NT2/D1 (cell line): ENCODE results near the gene POLR3A.

Source experiments
- SUZ12 ChIP-seq: IDR thresholded peaks from 2 replicates; pipeline ENCODE4 v1.6.1; 2011; ENCODE audit not compliant: insufficient read length, insufficient read depth; ENCODE audit errors: extremely low read depth
- YY1 ChIP-seq: IDR thresholded peaks from 2 replicates; pipeline ENCODE4 v1.6.1; 2011; ENCODE audit not compliant: insufficient read length, insufficient read depth
- ZNF274 ChIP-seq: IDR thresholded peaks from 2 replicates; pipeline ENCODE4 v1.6.1; 2011; ENCODE audit warnings: mild to moderate bottlenecking, low read depth, low read length

DNA sequence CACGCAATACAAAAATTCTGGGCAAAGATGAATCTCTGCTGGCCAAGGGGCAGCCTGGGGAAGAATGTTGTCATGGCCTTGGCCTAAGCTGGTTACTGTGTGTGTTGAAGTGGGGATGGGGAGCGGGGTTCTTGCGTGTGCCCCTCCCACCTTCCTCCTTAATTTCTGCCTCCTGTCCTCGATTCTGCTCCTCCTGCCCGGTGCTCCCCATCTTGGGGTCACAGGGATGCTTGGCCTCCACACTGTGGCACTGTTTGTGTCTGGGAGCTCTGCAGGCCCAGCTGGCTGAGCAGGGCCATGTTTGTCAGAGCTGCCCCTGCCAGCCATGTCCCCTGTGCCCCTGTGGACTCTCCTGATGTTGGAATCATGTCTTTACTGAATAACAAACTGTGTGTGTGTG is 41.4 kb upstream of the POLR3A start:
- TF ChIP-seq YY1 = no peak
- no peak for TF ChIP-seq ZNF274
- TF ChIP-seq SUZ12 = no peak
